ENCODE results near the gene OCRL.

DNA sequence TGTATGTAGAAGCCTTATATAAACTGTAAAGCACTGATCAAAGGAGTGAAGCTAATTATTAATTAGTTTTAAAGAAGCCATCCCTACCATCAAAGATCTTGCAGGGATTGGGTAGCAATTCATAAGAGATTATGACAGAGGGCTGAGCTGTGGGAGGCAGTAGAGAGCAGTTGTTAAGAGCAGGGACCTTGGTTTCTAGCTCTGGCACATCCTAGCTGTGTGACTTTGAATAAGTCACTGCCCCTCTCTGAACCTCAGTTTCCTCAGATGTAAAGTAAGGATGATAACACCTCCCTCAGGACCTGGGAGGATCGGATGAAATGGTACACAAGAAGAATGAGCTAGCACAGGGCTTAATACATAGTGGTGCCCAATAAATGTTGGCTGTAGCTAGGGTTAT, 69.3 kb downstream of the OCRL start:
- TF ChIP-seq FOS (IDR thresholded peaks at IDR 0.05; ENCODE audit: low read depth, low read length) (no peak), SMC3 (IDR thresholded peaks at IDR 0.05; ENCODE audit: low read depth, low read length) (no peak), CTCF (conservative IDR thresholded peaks at IDR 0.05; ENCODE audit: low read depth, low read length) (0 out of 2 replicates have a peak, but pooled peaks have one; percentile 11), MAFK (IDR thresholded peaks at IDR 0.05; ENCODE audit: low read depth, low read length) (no peak), CEBPB (IDR thresholded peaks at IDR 0.05; ENCODE audit: low read depth, low read length) (no peak), POLR2A (IDR thresholded peaks at IDR 0.05; ENCODE audit: low read depth, low read length) (no peak), MXI1 (IDR thresholded peaks at IDR 0.05; ENCODE audit: borderline replicate concordance, low read depth, low read length) (no peak), BHLHE40 (IDR thresholded peaks at IDR 0.05; ENCODE audit: low read depth, low read length) (no peak), MAZ (IDR thresholded peaks at IDR 0.05; ENCODE audit: borderline replicate concordance, low read depth, low read length) (no peak), RCOR1 (IDR thresholded peaks at IDR 0.05; ENCODE audit: insufficient replicate concordance, low read length) (no peak), RAD21 (IDR thresholded peaks at IDR 0.05; ENCODE audit: low read length) (no peak)
- TF ChIP-seq, protein P1, sequence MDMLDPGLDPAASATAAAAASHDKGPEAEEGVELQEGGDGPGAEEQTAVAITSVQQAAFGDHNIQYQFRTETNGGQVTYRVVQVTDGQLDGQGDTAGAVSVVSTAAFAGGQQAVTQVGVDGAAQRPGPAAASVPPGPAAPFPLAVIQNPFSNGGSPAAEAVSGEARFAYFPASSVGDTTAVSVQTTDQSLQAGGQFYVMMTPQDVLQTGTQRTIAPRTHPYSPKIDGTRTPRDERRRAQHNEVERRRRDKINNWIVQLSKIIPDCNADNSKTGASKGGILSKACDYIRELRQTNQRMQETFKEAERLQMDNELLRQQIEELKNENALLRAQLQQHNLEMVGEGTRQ (IDR thresholded peaks at IDR 0.05; ENCODE audit: low read depth, low read length): no peak

Measured in IMR-90 (cell line).